HEK293T (cell line): ENCODE data around the gene CTSE.

Experiments used
- NFRKB ChIP-seq: fragments of 450-650 bp; IDR thresholded peaks from 2 replicates; pipeline ENCODE4 v1.6.1; 2016; ENCODE audit warnings: mild to moderate bottlenecking, moderate library complexity
- TARDBP ChIP-seq: fragments of 450-650 bp; IDR thresholded peaks from 2 replicates; pipeline ENCODE4 v1.6.1; 2016
- TF ChIP-seq, protein P1 (sequence below): fragments of 450-650 bp; IDR thresholded peaks from 2 replicates; pipeline ENCODE4 v1.6.1; 2016

DNA sequence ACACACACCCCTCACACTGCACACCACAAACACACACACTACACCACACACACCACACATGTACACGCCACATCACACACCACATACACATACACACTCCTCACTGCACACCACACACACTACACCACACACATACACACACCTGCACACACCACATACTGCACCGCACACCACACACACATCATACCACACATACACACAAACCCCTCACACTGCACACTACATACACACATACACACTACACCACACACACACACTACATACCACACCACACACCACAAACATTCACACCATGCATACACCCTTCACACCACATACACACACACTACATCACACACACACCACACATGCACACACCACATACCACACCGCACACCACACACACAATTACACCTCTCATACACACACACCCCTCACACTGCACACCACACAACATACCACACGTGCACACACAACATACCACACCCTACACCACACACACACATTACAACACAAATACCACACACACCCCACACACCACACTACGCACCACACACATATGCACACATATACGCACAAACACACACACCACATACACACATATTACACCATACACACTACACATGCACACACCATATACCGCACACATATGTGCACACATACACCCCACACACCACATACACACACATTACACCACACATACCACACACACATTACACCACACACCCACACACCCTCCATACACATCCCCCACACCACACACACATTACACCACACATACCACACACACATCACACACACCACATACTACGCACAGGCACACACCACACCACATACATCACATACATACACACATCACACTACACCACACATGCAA is 50.1 kb downstream of the CTSE start:
- TF ChIP-seq TARDBP: peak; percentile 68; the same call in 1 of the 2 replicates
- TF ChIP-seq, protein P1, sequence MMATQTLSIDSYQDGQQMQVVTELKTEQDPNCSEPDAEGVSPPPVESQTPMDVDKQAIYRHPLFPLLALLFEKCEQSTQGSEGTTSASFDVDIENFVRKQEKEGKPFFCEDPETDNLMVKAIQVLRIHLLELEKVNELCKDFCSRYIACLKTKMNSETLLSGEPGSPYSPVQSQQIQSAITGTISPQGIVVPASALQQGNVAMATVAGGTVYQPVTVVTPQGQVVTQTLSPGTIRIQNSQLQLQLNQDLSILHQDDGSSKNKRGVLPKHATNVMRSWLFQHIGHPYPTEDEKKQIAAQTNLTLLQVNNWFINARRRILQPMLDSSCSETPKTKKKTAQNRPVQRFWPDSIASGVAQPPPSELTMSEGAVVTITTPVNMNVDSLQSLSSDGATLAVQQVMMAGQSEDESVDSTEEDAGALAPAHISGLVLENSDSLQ: no peak
- TF ChIP-seq NFRKB: no peak
